WI38 (cell line): ENCODE results near the gene OSCP1.
A peak's percentile ranks its signal among the peaks of the same experiment; 100 is the strongest.

Experiments
- H3K4me3 ChIP-seq: 2 replicates; pipeline ENCODE4 v1.5.1; 2011; ENCODE audit warnings: low read depth, mild to moderate bottlenecking, control low read depth, low read length
- TF ChIP-seq, protein P1 (sequence below): IDR thresholded peaks from 2 replicates; pipeline ENCODE4 v1.5.1; 2012; ENCODE audit warnings: low read depth, mild to moderate bottlenecking, control low read depth, low read length

OSCP1 gene

DNA sequence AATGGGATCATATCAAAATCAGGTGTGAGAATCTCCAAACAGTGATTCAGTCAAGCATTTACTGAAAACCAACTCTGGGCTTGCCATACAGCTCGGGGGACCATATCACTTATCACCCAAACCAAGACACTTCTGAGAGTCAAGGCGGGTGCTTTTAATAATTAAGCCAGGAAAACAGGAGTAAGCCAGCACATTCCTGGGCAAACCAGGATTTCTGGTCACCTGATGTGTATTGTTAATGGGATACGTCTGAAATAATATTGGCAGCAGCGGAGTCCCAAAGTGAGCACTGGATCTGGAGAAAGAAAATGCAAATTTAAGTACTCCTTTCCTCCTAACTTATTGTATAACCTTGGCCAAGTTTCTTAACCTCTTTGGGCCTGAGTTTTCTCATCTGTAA lies 17.6 kb downstream of the OSCP1 start:
- TF ChIP-seq, protein P1, sequence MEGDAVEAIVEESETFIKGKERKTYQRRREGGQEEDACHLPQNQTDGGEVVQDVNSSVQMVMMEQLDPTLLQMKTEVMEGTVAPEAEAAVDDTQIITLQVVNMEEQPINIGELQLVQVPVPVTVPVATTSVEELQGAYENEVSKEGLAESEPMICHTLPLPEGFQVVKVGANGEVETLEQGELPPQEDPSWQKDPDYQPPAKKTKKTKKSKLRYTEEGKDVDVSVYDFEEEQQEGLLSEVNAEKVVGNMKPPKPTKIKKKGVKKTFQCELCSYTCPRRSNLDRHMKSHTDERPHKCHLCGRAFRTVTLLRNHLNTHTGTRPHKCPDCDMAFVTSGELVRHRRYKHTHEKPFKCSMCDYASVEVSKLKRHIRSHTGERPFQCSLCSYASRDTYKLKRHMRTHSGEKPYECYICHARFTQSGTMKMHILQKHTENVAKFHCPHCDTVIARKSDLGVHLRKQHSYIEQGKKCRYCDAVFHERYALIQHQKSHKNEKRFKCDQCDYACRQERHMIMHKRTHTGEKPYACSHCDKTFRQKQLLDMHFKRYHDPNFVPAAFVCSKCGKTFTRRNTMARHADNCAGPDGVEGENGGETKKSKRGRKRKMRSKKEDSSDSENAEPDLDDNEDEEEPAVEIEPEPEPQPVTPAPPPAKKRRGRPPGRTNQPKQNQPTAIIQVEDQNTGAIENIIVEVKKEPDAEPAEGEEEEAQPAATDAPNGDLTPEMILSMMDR = no peak
- H3K4me3 ChIP-seq = no peak overlapping the region

DNA sequence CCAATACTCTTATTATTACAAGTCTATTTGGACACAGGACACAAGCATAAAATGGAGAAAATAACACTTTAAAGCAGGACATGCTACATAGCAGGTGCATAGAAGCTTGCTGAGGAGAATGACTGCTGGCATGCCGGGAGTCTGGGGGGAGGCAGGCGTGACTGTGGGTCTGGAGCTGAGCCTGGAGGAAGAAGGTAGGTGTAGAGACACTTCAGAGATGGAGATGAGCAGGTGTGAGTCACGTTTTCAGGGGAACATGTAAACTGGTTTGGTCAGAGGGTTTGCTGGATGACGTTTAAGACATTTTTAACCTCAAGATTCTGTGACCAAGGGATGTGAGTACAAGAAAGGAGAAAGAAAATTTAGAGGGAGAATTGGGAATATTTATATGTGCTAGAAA lies 24.5 kb downstream of the OSCP1 start:
- no peak overlapping the region for H3K4me3 ChIP-seq
- TF ChIP-seq, protein P1 = no peak

DNA sequence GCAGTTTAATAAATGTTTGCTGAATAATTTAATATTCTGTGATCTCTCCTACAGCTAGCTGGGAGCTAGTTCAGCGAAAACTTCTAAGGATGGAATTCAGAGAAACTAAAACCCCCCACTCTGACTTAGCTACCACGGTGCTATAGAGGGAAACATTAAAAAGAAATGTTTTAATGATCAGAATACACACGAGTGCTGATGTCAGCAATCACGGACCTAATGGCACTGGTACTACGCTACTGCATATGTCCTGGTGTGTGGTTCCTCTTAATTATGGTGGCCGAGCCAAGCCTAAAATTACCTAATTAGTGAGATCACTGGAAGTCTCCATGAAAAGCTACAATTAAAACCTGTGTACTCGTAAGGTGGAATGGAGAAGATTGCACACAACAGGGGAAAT lies 28.6 kb downstream of the OSCP1 start:
- H3K4me3 ChIP-seq = no peak overlapping the region
- TF ChIP-seq, protein P1 = no peak

DNA sequence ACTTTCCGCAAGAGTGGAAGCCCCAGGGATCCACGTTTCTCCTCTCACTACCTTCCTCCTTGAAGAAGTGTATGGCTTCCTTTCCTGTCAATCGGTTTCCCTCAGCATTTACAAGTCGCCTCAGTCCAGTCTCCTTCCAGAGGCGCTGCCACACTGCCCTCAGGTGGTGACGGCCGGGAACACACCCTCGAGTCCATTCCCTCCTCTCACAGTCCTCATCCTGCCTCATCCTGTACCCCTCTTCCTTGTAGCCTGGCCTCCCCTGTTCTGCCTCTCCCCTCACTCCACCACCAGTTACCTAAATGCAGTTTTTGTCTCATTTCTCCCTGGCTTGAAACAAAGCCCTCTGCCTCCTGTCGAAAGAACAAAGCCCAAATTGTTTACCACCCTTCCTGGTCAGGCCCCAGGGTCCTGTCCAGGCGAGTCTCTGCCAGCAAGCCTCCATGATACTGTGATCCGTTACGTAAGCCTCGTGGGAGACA lies 29.4 kb downstream of the OSCP1 start:
- no peak overlapping the region for H3K4me3 ChIP-seq
- TF ChIP-seq, protein P1 = peak; percentile 86

DNA sequence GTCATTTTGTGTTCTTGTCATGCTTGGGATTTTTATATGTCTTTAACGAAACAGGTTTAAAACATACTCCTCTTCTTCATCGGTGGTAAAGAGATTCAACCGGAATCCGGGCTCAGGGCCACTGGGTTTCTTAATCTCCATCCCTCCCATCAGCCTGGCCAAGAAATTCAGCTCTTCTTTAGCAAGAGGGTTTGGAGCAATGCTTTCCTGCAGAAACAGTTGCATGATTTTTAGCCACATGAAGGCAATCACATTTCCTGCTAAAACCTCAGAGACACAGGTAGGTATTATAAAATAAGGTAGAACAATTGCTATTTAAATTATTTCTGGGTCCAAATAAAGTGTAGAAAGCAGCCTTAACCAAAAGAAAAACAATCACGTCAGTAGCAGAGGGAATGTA lies 29.8 kb downstream of the OSCP1 start:
- TF ChIP-seq, protein P1 = no peak
- no peak overlapping the region for H3K4me3 ChIP-seq

DNA sequence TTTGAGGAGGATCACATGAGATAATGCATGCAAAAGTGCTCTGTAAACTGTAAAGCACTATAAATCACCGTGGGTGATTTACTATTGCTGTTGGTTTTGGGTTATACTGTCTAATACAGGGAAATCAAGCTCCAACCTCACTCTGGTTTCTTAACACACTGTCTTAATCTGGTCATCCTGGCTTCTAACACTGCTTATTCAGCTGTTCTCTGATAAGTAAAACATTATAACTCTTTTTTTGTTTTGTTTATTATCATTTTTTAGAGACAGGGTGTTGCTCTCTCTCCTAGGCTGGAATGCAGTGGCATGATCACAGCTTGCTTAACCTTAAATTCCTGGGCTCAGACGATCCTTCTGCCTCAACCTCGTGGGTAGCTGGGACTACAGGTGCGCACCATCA lies 30.7 kb downstream of the OSCP1 start:
- H3K4me3 ChIP-seq = no peak overlapping the region
- TF ChIP-seq, protein P1 = no peak

DNA sequence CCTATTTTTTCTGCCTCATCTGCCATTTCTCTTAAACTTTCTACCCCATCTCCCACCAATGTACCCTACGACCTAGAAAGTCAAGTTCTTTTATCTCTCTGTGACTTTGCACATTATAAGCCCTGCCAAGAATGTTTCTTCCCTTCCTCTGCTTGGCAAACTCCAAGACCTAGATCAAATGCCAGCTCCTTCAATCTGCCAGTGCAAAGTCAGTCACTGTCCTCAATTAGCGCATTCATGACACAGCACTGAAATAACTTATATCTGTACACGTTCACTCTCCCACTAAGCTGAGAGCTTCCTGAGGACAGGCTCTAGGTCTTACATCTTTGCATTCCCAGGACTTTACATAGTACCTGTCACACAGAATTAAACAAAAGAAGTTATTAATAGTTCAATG lies 31.1 kb downstream of the OSCP1 start:
- TF ChIP-seq, protein P1 = no peak

More for the DNA sequence above, 31.1 kb downstream of the OSCP1 start:
- no peak overlapping the region for H3K4me3 ChIP-seq
